K562 (cell line): ENCODE results near the gene CCDC136. TPM values are rescaled to one million over a fixed set of nuclear protein-coding genes. Genes with fewer than 3 reads are reported as not detected.

Source experiments
- ARNT ChIP-seq, 2 experiments: fragments of 450-650 bp; IDR thresholded peaks; 2 replicates each; pipeline ENCODE4 v1.6.1; 2016; ENCODE audit warnings: mild to moderate bottlenecking in 1 of 2
- BRD9 ChIP-seq: fragments of 450-650 bp; IDR thresholded peaks from 2 replicates; pipeline ENCODE4 v1.6.1; 2018; ENCODE audit warnings: low read depth; ENCODE audit not compliant: partially characterized antibody
- CCNT2 ChIP-seq: IDR thresholded peaks from 2 replicates; pipeline ENCODE4 v1.6.1; 2011; ENCODE audit warnings: borderline replicate concordance, low read depth, mild to moderate bottlenecking, moderate library complexity, mixed read lengths, low read length; ENCODE audit not compliant: insufficient read length; ENCODE audit errors: extremely low read depth
- COPS2 ChIP-seq: fragments of 450-650 bp; conservative IDR thresholded peaks from 2 replicates; pipeline ENCODE4 v1.6.1; 2016; ENCODE audit warnings: mild to moderate bottlenecking, moderate library complexity
- DMBX1 ChIP-seq: fragments of 250-450 bp; sonication (Bioruptor Pico); IDR thresholded peaks from 2 replicates; pipeline ENCODE4 v1.8.0; 2022; ENCODE audit warnings: inconsistent platforms, mild to moderate bottlenecking, moderate library complexity, borderline replicate concordance
- EGR1 ChIP-seq: fragments of 450-650 bp; conservative IDR thresholded peaks from 2 replicates; pipeline ENCODE4 v1.6.1; 2017; ENCODE audit warnings: mild to moderate bottlenecking
- GTF2B ChIP-seq: IDR thresholded peaks from 2 replicates; pipeline ENCODE4 v1.6.1; 2011; ENCODE audit not compliant: insufficient read length; ENCODE audit errors: extremely low read depth
- HBP1 ChIP-seq: fragments of 450-650 bp; formaldehyde crosslinking; IDR thresholded peaks from 2 replicates; pipeline ENCODE4 v1.4.0; 2022; ENCODE audit warnings: missing genetic modification characterization
- NFXL1 ChIP-seq: fragments of 450-650 bp; formaldehyde crosslinking; IDR thresholded peaks from 2 replicates; pipeline ENCODE4 v1.4.0; 2021; ENCODE audit warnings: mild to moderate bottlenecking
- NUFIP1 ChIP-seq: fragments of 450-650 bp; IDR thresholded peaks from 2 replicates; pipeline ENCODE4 v1.6.1; 2018; ENCODE audit not compliant: partially characterized antibody
- PRDM10 ChIP-seq: fragments of 450-650 bp; IDR thresholded peaks from 2 replicates; pipeline ENCODE4 v1.6.1; 2018; ENCODE audit not compliant: partially characterized antibody
- PRMT5 ChIP-seq: sonication (generic); formaldehyde crosslinking; IDR thresholded peaks from 2 replicates; pipeline ENCODE4 v1.5.0; 2020; ENCODE audit warnings: missing genetic modification reagents
- SFPQ ChIP-seq: fragments of 200-400 bp; formaldehyde crosslinking; IDR thresholded peaks from 2 replicates; pipeline ENCODE4 v1.6.1; 2017; ENCODE audit warnings: mild to moderate bottlenecking, low read depth, low read length, moderate library complexity
- SMAD3 ChIP-seq: fragments of 450-650 bp; formaldehyde crosslinking; conservative IDR thresholded peaks from 2 replicates; pipeline ENCODE4 v1.4.0; 2020; ENCODE audit warnings: mild to moderate bottlenecking
- SUPT5H ChIP-seq: fragments of 450-650 bp; IDR thresholded peaks from 2 replicates; pipeline ENCODE4 v1.6.1; 2016
- ZBTB2 ChIP-seq: fragments of 450-650 bp; IDR thresholded peaks from 2 replicates; pipeline ENCODE4 v1.6.1; 2016; ENCODE audit warnings: antibody characterized with exemption
- ZBTB8A ChIP-seq: fragments of 450-650 bp; IDR thresholded peaks from 2 replicates; pipeline ENCODE4 v1.6.1; 2018; ENCODE audit warnings: mild to moderate bottlenecking, moderate library complexity; ENCODE audit not compliant: partially characterized antibody
- ZC3H11A ChIP-seq: IDR thresholded peaks from 2 replicates; pipeline ENCODE4 v1.6.1; 2012; ENCODE audit warnings: low read depth, low read length, improper control_type of control experiment
- ZNF561 ChIP-seq: fragments of 450-650 bp; formaldehyde crosslinking; conservative IDR thresholded peaks from 2 replicates; pipeline ENCODE4 v1.4.0; 2020; ENCODE audit warnings: mild to moderate bottlenecking, moderate library complexity
- ZNF785 ChIP-seq: fragments of 250-450 bp; sonication (Bioruptor Pico); IDR thresholded peaks from 2 replicates; pipeline ENCODE4 v1.4.0; 2020; ENCODE audit warnings: mild to moderate bottlenecking
- polyA plus RNA-seq, 8 experiments: library from polyadenylated mRNA; depleted of rRNA in 4 of 8; stranded (reverse) in 5 of 8; unstranded in 3 of 8; fragments of >200 nt; fragmentation: Nextera tagmentation in 2 of 8; fragmentation: Illumina TruSeq in 1 of 8; extraction: Ambion mirVana in 2 of 8; extraction: Trizol in 1 of 8; gene quantifications; 2 replicates each; pipeline versions ENCODE4 v1.2.1 to v1.2.3, GENCODE V29; 2011 to 2014; ENCODE audit warnings: inconsistent platforms in 1 of 8, missing spikeins in 1 of 8
- total RNA-seq, 7 experiments: library from RNA; depleted of rRNA in 6 of 7; stranded (reverse); fragments of >200 nt in 6 of 7; fragmentation: Illumina TruSeq in 2 of 7; extraction: Trizol in 2 of 7; gene quantifications; 2 replicates each; pipeline versions ENCODE4 v1.2.1 to v1.2.3, GENCODE V29; 2011 to 2021; ENCODE audit warnings: low replicate concordance in 1 of 7

The CCDC136 gene
- total and polyA plus RNA-seq, 9 of the 15 experiments (the other 6 are each of a cell fraction or from before 2014, with no cell fraction given): 2.4 to 40.8 (median 26.5) TPM

- no peak for TF ChIP-seq DMBX1
- TF ChIP-seq ZBTB2: 0 out of 2 replicates have a peak, but pooled peaks have one; percentile 14
- TF ChIP-seq NFXL1 (CRISPR knock-in tag): no peak
- no peak for TF ChIP-seq SMAD3
- TF ChIP-seq ARNT (IDR thresholded peaks at IDR 0.05): no peak
- TF ChIP-seq PRDM10: no peak
- no peak for TF ChIP-seq ZBTB8A
- TF ChIP-seq EGR1: no peak
- TF ChIP-seq GTF2B: no peak
- no peak for TF ChIP-seq SFPQ
- TF ChIP-seq ZNF785 (CRISPR knock-in tag): no peak
- TF ChIP-seq ZC3H11A: no peak
- TF ChIP-seq HBP1 (CRISPR knock-in tag): no peak
- no peak for TF ChIP-seq NUFIP1
- TF ChIP-seq CCNT2: no peak
- no peak for TF ChIP-seq PRMT5
- TF ChIP-seq BRD9: no peak
- no peak for TF ChIP-seq ZNF561 (CRISPR knock-in tag)
- no peak for TF ChIP-seq COPS2
- no peak for TF ChIP-seq SUPT5H
Observed at GRCh38 chr7:128792471-128793180, 858 bp downstream of the CCDC136 start (continued).
